COR-L47 (cell line): Measurements from ENCODE around the gene CTAG1B.
"Not testable (repeated sequence)": the region's sequence is repeated elsewhere in the genome, so short reads cannot be mapped to it uniquely, and the experiment has no call there.

Experiments
- DNase-seq: peaks from one replicate; lab custom pipeline; 2025; lab: John Stamatoyannopoulos, UW

The CTAG1B gene

DNA sequence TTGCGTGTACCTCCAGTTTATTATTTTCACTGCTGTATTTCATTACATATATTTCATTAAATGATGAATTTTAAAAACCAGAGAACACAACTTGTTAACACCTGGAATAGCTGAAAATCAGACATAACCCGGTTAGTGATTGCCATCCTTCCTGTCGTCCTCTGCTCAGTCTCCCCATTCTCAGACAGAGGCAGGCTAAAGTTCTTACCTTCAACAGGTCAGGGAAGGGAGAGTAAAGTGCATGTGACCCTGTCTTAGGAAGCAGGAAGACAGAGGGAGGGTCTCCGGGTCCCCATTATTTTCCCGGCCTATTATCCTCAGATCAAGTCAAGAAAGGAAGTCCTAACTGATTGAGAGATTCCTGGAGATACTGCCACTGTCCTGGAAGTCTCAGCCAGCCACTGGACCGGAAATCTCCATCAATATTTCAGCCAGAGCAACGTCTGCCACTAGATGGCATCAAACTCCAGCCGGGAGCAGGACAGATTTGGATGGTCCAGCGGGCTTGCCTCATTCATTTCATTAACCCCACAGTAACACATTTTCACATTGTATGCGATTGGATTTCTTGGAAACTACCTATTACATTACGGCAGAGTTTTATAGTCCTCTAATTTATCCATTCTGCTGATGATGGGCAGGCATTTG lies 1.8 kb upstream of the CTAG1B start:
- not testable (repeated sequence) for DNase-seq

DNA sequence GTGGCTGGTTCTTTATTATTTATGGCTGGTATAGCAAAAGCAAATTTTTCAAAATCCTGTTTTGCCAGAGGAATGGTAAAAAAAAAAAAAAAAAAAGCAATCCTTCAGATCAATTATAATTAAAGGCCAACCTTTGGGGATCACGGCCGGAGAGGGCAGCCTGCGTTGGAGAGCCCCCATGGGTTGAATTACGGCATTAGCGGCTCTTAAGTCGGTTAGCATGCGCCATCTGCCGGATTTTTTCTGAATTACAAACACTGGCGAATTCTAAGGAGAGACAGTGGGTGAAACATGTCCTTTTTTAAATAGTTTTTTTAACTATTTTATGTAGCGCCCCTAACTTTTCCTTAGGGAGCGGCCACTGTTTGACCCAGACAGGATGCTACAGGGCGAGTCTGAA lies 5.5 kb downstream of the CTAG1B start:
- not testable (repeated sequence) for DNase-seq

DNA sequence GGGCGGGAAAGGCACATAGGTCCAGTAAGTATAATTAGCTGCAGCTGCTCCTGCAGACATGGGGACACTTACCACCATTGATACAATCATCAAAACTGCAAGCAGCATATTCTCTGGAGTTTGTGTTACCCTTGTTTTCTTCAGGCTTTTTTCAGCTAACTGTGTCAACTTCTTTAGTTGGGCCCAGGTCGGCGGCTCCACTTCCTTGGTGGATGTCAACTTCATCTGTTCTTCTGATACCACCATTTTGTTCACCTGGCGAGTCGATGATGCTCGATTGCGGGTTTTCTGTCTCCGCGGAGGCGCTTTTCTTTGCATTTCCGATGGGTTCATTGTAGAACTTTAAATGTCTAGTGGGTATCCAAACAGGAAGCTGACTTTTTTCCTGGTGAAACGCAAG lies 7.9 kb downstream of the CTAG1B start:
- DNase-seq, result not testable (repeated sequence)

- not testable (repeated sequence) for DNase-seq
Observed at GRCh38 chrX:154608823-154609222, 10.3 kb downstream of the CTAG1B start.

GRCh38 chrX:154607976-154608375 lies 11.1 kb downstream of the CTAG1B start:
- not testable (repeated sequence) for DNase-seq

GRCh38 chrX:154607370-154607769 lies 11.7 kb downstream of the CTAG1B start:
- peak; percentile 81 for DNase-seq

DNA sequence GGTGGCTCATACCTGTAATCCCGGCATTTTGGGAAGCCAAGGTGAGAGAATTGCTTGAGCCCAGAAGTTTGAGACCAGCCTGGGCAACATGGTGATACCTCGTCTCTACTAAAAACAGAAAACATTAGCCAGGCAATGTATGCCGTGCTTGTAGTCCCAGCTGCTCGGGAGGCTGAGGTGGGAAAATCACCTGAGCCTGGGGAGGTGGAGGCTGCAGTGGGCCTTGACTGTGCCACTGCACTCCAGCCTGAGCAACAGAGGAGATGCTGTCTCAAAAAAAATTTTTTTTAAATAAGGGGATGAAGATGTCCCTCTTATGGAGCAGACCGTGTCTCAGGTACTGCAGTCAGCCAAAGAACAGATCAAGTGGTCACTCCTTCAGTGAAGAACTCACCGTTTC lies 13.5 kb downstream of the CTAG1B start:
- DNase-seq, result no peak

GRCh38 chrX:154603438-154604430 lies 15.3 kb downstream of the CTAG1B start:
- no peak for DNase-seq

- DNase-seq, result no peak
Observed at GRCh38 chrX:154602766-154603437, 16.2 kb downstream of the CTAG1B start.

GRCh38 chrX:154602226-154602625 lies 16.9 kb downstream of the CTAG1B start:
- no peak for DNase-seq

GRCh38 chrX:154600759-154601374 lies 18.2 kb downstream of the CTAG1B start:
- DNase-seq, result no peak

DNA sequence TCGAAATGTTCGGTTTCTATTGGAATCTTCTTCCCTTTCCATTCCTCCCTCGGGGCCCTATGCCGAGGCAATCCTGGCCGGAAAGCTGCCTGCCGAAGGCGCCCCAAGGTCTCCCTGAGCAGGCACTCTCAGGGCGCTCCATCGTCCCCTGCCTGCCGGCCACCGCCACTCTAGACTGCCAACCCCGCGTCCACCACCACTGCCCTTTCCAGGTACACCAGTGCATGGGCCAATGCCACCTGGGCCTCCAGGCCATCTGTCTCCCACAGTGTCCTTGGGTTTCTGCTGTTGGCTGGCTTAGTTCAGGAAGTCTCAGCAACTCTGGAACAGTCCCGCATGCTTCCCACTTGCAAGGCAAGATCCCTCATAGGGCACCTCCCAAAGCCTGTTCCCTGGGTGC lies 19.6 kb downstream of the CTAG1B start:
- no peak for DNase-seq

GRCh38 chrX:154598656-154599055 lies 20.4 kb downstream of the CTAG1B start:
- no peak for DNase-seq

- DNase-seq, result no peak
Observed at GRCh38 chrX:154597221-154597620, 21.9 kb downstream of the CTAG1B start.

GRCh38 chrX:154596290-154596929 lies 22.7 kb downstream of the CTAG1B start:
- no peak for DNase-seq

DNA sequence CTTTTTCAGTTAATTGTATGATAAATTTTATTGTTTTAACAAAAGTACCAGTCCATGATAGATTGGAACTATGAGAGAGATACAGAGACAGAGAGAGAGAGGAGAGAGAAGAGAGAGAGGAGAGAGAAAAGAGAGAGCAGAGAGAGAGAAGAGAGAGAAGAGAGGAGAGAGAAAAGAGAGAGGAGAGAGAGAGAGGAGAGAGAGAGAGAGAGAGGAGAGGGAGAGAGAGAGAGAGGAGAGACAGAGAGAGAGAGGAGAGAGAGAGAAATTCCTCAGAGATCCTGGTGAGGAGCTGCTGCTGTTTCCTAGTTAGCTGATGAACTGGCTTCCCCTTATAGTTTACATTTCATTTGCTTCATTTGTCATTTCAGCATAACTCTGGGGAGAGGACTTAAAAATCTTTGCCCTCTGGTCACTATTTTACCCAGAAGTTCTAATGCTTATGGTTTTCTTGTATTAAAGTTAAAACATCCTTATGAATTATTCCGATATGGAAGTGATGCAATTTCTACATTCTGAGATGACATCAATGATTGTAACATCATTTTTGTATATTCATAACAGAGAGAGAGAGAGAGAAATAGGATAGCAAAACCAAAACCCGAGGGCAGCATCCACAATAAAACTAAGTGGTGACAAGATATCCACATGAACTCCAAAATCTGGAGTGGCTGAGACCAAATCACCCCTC lies 23.4 kb downstream of the CTAG1B start:
- DNase-seq, result no peak

DNA sequence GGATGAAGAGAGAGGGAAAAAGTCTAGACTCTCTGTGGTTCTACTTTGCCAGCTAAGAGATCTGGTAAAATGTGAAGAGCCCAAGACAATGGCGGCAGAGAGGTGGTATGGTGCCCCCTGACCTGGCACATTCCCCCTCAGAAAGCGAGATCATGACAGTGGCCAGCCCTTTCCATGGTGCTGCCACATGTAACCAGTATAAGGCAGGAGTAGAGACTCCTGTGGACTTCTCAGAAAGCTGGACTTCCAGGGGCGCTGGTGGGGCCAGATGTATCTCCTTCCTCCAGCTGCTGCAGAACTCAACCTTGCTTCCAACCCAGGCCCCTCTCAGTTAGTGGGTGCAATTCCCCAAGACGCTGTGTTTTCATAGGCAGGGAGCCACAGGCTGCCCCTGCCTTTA lies 24.6 kb downstream of the CTAG1B start:
- no peak for DNase-seq

GRCh38 chrX:154593201-154593600 lies 25.9 kb downstream of the CTAG1B start:
- no peak for DNase-seq

- DNase-seq, result no peak
Observed at GRCh38 chrX:154592505-154592904, 26.6 kb downstream of the CTAG1B start.

DNA sequence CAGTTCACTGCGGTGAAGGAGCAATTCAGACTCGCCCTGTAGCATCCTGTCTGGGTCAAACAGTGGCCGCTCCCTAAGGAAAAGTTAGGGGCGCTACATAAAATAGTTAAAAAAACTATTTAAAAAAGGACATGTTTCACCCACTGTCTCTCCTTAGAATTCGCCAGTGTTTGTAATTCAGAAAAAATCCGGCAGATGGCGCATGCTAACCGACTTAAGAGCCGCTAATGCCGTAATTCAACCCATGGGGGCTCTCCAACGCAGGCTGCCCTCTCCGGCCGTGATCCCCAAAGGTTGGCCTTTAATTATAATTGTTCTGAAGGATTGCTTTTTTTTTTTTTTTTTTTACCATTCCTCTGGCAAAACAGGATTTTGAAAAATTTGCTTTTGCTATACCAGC lies 28.7 kb downstream of the CTAG1B start:
- DNase-seq, result not testable (repeated sequence)

GRCh38 chrX:154584585-154585183 lies 34.4 kb downstream of the CTAG1B start, which contains the start of gene CTAG1A:
CTAG1A (plus strand) TSS chrX:154585133; CDS start chrX:154585207, 74 bp downstream.
- DNase-seq, result not testable (repeated sequence)
